Left renal cortex interstitium (tissue), 4 donors: ENCODE results near the gene LHPP. TPM values are rescaled to one million over a fixed set of nuclear protein-coding genes. Genes with fewer than 3 reads are reported as not detected.
A peak's percentile ranks its signal among the peaks of the same experiment; 100 is the strongest.
"Not testable (repeated sequence)": the region's sequence is repeated elsewhere in the genome, so short reads cannot be mapped to it uniquely, and the experiment has no call there.

Experiments
- DNase-seq, 4 donors: peaks; one replicate each; pipeline ENCODE4 v3.0.0-alpha.2; 2013; ENCODE audit warnings: low read depth in 4 of 4, low spot score in 2 of 4, missing footprints in 1 of 4
- polyA plus RNA-seq, 4 donors: library from polyadenylated mRNA; unstranded; fragments of 120-200 nt; gene quantifications; one replicate each; pipeline ENCODE4 v1.2.1, GENCODE V29; 2013; ENCODE audit not compliant: insufficient read length in 4 of 4

Gene LHPP
- polyA plus RNA-seq, result 10 to 100 TPM; 18.7 to 26.4 (median 22.0) TPM

GRCh38 chr10:124461642-124462347 lies at the start of gene LHPP:
Gene LHPP (plus strand): TSS chr10:124461823. CDS start chr10:124461863, 40 bp downstream.
- peak in 3 of 4 donors; percentile 59 to 74 (median 74) for DNase-seq

GRCh38 chr10:124414076-124414475 lies 47.5 kb upstream of the LHPP start:
- DNase-seq, result no peak

- no peak for DNase-seq
These were observed 46.4 kb upstream of the LHPP start for GRCh38 chr10:124415210-124415609.

GRCh38 chr10:124416733-124417132 lies 44.9 kb upstream of the LHPP start:
- DNase-seq, result no peak

- DNase-seq, result peak; percentile 24 to 50 (median 45)
These were observed 43.5 kb upstream of the LHPP start for GRCh38 chr10:124417895-124418725.

GRCh38 chr10:124418726-124419501 lies 42.7 kb upstream of the LHPP start, which contains the start of gene OAT:
Gene OAT (minus strand): TSS chr10:124418923. CDS start chr10:124412171, 6,752 bp downstream.
- peak; percentile 68 to 96 (median 91) for DNase-seq

- DNase-seq, result no peak
These were observed 42.0 kb upstream of the LHPP start for GRCh38 chr10:124419635-124420034.

- DNase-seq, result no peak
These were observed 41.4 kb upstream of the LHPP start for GRCh38 chr10:124420254-124420653.

- no peak for DNase-seq
These were observed 38.9 kb upstream of the LHPP start for GRCh38 chr10:124422742-124423141.

GRCh38 chr10:124423813-124424212 lies 37.8 kb upstream of the LHPP start:
- DNase-seq, result no peak

- DNase-seq, result no peak
These were observed 36.2 kb upstream of the LHPP start for GRCh38 chr10:124425227-124425962.

- no peak for DNase-seq
These were observed 33.3 kb upstream of the LHPP start for GRCh38 chr10:124428207-124428777.

GRCh38 chr10:124429576-124429975 lies 32.0 kb upstream of the LHPP start:
- no peak for DNase-seq

- no peak for DNase-seq
These were observed 31.5 kb upstream of the LHPP start for GRCh38 chr10:124430077-124430476.

GRCh38 chr10:124433461-124433860 lies 28.2 kb upstream of the LHPP start:
- no peak for DNase-seq

- DNase-seq, result not testable (repeated sequence)
These were observed 25.9 kb upstream of the LHPP start for GRCh38 chr10:124435683-124436082.

GRCh38 chr10:124436191-124436638 lies 25.4 kb upstream of the LHPP start:
- no peak for DNase-seq

GRCh38 chr10:124441694-124442093 lies 19.9 kb upstream of the LHPP start:
- not testable (repeated sequence) for DNase-seq

- no peak for DNase-seq
These were observed 14.5 kb upstream of the LHPP start for GRCh38 chr10:124446830-124447750.
